Suprapubic skin (tissue), 3 donors: ENCODE measurements around the gene LPIN1.

Source experiments
- POLR2AphosphoS5 ChIP-seq, 3 donors: sonication (generic); formaldehyde crosslinking; IDR thresholded peaks; one replicate each; pipeline ENCODE4 v1.6.1; 2017; ENCODE audit warnings: antibody characterized with exemption in 3 of 3
- TF ChIP-seq, protein P1 (sequence below), 2 donors: fragments of 200-600 bp in 1 of 2; fragments of 450-650 bp in 1 of 2; sonication (generic) in 1 of 2; IDR thresholded peaks; one replicate each; pipeline ENCODE4 v1.5.1; 2016 to 2019; ENCODE audit warnings: antibody characterized with exemption in 2 of 2, mild to moderate bottlenecking in 1 of 2, moderate library complexity in 1 of 2

DNA sequence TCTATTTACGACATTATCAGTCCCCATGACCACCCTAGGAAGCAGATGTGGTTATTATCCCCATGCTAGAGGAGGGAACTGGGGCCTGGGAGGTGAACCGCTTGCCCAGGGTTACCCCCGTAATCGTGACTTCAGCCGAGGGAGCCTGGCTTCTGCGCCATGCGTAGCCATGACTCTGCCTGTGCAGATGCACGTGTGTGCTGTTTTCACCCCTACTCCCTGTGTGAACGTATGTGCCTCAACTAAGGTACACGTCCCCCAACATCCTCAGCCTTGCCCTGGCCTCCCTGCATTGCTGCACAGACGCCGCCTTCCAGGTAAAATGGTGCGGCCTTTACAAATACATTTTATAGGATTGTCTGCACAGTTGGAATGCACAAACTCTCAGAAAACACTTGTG is 40.2 kb downstream of the LPIN1 start:
- TF ChIP-seq, protein P1, sequence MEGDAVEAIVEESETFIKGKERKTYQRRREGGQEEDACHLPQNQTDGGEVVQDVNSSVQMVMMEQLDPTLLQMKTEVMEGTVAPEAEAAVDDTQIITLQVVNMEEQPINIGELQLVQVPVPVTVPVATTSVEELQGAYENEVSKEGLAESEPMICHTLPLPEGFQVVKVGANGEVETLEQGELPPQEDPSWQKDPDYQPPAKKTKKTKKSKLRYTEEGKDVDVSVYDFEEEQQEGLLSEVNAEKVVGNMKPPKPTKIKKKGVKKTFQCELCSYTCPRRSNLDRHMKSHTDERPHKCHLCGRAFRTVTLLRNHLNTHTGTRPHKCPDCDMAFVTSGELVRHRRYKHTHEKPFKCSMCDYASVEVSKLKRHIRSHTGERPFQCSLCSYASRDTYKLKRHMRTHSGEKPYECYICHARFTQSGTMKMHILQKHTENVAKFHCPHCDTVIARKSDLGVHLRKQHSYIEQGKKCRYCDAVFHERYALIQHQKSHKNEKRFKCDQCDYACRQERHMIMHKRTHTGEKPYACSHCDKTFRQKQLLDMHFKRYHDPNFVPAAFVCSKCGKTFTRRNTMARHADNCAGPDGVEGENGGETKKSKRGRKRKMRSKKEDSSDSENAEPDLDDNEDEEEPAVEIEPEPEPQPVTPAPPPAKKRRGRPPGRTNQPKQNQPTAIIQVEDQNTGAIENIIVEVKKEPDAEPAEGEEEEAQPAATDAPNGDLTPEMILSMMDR (IDR thresholded peaks at IDR 0.05) = no peak
- no peak for TF ChIP-seq POLR2AphosphoS5 (IDR thresholded peaks at IDR 0.05)
